Adipocyte (in vitro differentiated cells): ENCODE results near the gene CADPS2.
A peak's percentile ranks its signal among the peaks of the same experiment; 100 is the strongest.

ENCODE experiments used
- DNase-seq: peaks from one replicate; pipeline ENCODE4 v3.0.0-alpha.2; 2015; ENCODE audit warnings: low read depth
- H3K27me3 ChIP-seq: replicated peaks from 2 replicates; pipeline ENCODE4 v1.7.0; 2013; ENCODE audit warnings: mild to moderate bottlenecking, low read length, moderate library complexity; ENCODE audit not compliant: control insufficient read depth, insufficient read depth
- H3K36me3 ChIP-seq: 2 replicates; pipeline ENCODE4 v1.7.0; 2013; ENCODE audit warnings: low read length, mild to moderate bottlenecking, moderate library complexity; ENCODE audit not compliant: control insufficient read depth, insufficient read depth, severe bottlenecking
- H3K4me1 ChIP-seq: 2 replicates; pipeline ENCODE4 v1.7.0; 2013; ENCODE audit warnings: mild to moderate bottlenecking, low read length, moderate library complexity; ENCODE audit not compliant: control insufficient read depth, insufficient read depth
- H3K4me3 ChIP-seq: 2 replicates; pipeline ENCODE4 v1.7.0; 2013; ENCODE audit warnings: mild to moderate bottlenecking, low read length, moderate library complexity
- H3K9ac ChIP-seq: 2 replicates; pipeline ENCODE4 v1.7.0; 2013; ENCODE audit warnings: mild to moderate bottlenecking, low read length, moderate library complexity
- H3K9me3 ChIP-seq: 2 replicates; pipeline ENCODE4 v1.7.0; 2013; ENCODE audit warnings: mild to moderate bottlenecking, low read length, moderate library complexity; ENCODE audit not compliant: control insufficient read depth

CADPS2 gene

DNA sequence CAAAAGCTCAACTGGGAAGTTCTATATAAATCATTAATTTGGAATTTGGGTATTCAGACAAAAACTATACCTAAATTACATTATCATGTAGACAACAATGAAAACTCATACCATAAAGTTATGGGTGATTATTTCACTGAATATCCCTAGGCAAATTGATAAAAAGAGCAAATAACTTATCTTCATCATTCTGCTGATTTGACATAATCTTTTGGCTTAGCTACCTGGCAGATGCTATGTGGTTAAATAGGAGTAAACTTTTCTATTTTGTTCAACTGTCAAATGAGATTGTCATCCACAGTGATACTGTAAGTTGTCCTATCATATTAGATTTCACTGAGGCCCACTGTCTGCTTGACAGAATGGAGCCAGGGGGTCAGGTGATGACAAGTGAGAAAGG is 432.8 kb downstream of the CADPS2 start:
- Histone ChIP-seq H3K36me3 (no peaks in the 10 kb centered on the region), H3K4me1 (no peaks in the 10 kb centered on the region)

DNA sequence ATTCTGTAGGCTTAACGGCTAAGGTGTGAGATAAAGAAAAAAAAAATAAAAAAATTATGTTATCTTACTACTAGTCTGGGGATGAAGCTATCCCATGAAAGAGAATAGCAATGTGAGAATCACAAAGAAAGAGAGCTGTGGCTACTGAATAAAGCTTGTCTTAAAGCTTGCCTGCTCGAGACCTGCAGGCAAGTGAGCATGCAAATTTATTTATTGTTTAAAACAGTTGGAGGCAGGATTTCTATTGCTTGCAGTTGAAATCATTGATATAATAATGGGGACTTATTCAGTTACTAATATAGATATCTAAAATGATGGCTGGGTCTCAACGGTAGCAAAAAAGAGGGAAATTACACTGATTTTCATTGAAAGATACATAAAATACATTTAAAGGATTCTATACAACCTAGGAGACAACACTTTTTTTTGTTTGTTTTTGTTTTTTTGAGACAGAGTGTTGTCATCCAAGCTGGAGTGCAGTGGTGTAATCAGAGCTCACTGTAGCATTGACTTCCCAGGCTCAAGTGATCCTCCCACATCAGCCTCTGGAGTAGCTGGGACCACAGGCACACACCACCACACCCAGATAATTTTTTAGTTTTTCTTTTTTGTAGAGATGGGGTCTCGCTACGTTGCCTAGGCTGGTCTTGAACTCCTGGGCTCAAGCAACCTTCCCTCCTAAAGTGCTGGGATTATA is 437.2 kb downstream of the CADPS2 start:
- Histone ChIP-seq H3K9ac (no peak overlapping the region), H3K4me3 (no peak overlapping the region), H3K9me3 (no peaks in the 10 kb centered on the region), H3K27me3 (no peaks in the 10 kb centered on the region), H3K4me1 (no peaks in the 10 kb centered on the region), H3K36me3 (no peaks in the 10 kb centered on the region)
- no peak for DNase-seq

More for the DNA sequence above, 432.8 kb downstream of the CADPS2 start:
- Histone ChIP-seq H3K4me3 (no peak overlapping the region), H3K9ac (no peak overlapping the region), H3K9me3 (no peaks in the 10 kb centered on the region), H3K27me3 (no peaks in the 10 kb centered on the region)
- DNase-seq = no peak

DNA sequence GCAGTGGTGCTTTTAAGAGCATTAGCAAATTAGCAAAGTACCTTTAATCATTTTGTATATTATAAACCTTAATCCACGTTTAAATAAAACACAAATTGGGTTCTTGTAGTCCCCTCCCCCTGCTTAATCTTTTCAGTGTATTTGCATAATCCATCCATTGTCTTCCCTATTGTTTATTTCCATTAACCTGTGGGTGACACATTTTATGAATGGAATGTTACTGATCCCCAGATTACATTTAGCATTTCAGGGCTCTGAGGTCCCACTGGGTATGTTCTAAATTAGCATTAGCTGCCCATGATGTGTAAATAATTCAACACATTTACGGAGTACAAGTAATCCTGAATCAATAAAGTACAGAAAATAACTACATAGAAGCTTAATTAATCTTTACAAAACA is 443.3 kb downstream of the CADPS2 start:
- no peak for DNase-seq
- Histone ChIP-seq H3K9ac (no peak overlapping the region), H3K9me3 (no peaks in the 10 kb centered on the region), H3K36me3 (no peaks in the 10 kb centered on the region), H3K27me3 (no peaks in the 10 kb centered on the region), H3K4me1 (no peaks in the 10 kb centered on the region), H3K4me3 (no peak overlapping the region)

DNA sequence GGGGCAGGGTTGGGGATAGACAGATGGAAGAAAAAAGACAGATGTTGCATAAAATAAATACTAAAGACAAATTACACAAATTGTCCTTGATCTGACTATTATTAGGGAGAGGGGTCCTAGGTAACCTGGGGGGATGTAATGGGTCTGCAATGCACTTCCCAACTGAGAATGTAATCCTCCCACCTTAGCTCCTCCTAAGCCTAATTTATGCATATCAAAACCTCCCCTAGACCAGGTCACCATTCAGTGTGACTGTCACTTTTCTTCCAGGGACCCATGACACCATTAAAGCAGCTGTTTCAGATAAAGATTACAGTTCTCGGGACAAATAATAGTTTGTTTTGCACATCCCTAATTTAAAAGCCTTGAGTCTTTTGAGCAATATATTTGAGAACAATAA is 447.8 kb downstream of the CADPS2 start:
- no peaks in the 10 kb centered on the region for H3K27me3 ChIP-seq
- H3K4me1 ChIP-seq = no peaks in the 10 kb centered on the region
- no peak overlapping the region for H3K9ac ChIP-seq
- H3K9me3 ChIP-seq = no peaks in the 10 kb centered on the region
- H3K36me3 ChIP-seq = no peaks in the 10 kb centered on the region
- H3K4me3 ChIP-seq = no peak overlapping the region
- no peak for DNase-seq

DNA sequence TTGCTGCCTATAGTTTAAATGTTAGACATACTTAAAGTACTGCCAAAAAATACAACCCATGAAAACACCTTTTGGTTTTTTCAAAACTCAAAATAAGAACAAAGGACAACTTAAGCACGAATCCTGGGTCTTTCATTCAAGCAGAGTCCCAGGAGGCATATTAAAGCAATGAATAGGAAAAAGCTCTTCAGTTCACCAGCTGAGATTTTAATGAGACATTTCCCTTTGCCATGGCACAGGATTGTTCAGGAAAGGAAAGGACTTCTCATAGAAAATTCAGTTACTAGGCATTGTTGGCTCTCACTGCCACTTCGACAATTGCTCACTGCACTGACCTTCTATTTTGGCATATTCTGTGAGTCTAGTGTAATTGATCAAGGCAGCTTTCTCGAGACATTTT is 448.3 kb downstream of the CADPS2 start:
- no peaks in the 10 kb centered on the region for H3K27me3 ChIP-seq
- no peaks in the 10 kb centered on the region for H3K9me3 ChIP-seq
- no peak overlapping the region for H3K9ac ChIP-seq
- no peaks in the 10 kb centered on the region for H3K4me1 ChIP-seq
- H3K4me3 ChIP-seq = no peak overlapping the region
- no peaks in the 10 kb centered on the region for H3K36me3 ChIP-seq
- no peak for DNase-seq

DNA sequence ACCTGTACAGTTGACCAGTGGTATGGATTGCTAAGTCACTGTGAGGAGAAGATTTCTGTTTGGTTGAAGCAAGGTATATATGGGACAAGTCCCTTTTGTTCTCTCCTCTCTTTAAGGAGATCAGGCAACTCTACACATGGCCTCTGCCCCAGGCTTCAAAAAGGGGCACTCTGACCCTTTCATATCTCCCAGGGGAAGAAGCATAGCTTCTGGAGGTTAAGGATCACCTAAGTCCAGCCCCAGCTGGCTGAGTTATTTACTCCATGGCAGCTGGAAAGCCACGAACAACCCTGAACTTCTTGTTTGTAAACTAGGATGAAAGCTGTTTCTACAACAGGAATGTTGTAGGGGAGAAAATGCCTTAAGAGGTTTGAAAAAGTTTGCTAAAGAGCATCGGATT is 452.5 kb downstream of the CADPS2 start:
- no peak for DNase-seq
- Histone ChIP-seq H3K9ac (no peak overlapping the region), H3K36me3 (no peaks in the 10 kb centered on the region), H3K4me3 (no peak overlapping the region), H3K9me3 (no peaks in the 10 kb centered on the region), H3K27me3 (no peaks in the 10 kb centered on the region), H3K4me1 (peaks cover 12% of the 10 kb centered on the region)

DNA sequence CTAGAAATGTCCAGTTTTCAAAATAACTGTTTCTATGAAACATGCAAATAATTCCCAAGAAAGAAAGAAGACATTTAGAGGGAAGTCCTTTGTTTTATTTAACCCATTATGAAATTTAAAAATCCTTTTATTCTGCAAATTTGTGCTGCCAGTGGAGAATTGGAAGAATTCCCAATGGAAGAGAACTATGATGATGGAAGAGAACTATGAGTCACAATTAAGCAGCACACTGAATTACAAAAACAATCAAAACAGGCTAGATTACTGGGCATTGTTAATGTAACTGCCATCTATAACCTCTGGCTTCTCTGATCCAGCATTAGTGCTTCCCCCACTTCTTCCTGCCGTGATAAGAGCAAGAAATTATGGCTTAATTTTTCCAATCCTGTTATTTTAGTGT is 455.6 kb downstream of the CADPS2 start:
- H3K4me1 ChIP-seq = peaks cover 12% of the 10 kb centered on the region
- H3K9ac ChIP-seq = no peak overlapping the region
- no peaks in the 10 kb centered on the region for H3K36me3 ChIP-seq
- no peaks in the 10 kb centered on the region for H3K9me3 ChIP-seq
- H3K27me3 ChIP-seq = no peaks in the 10 kb centered on the region
- DNase-seq = peak; percentile 53
- no peak overlapping the region for H3K4me3 ChIP-seq

DNA sequence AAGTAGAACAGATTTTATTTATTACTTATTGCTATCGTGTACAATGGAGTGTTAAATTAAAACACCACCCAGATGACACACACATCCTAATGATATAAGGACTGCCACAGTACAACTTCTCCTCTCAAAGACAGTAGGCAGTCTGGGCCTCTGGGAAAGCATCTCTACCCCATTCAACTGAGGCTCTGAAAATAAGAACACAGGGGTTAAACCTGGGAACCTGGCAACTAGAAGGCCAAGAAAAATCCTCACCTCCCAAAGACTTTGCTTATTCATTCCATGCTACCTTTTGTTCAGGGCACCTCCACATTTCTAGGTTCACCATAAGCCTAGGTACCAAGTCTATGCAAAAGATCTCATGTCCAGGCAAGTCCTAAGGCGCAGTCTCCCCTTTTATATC is 456.3 kb downstream of the CADPS2 start:
- no peak for DNase-seq
- no peak overlapping the region for H3K9ac ChIP-seq
- H3K4me3 ChIP-seq = no peak overlapping the region
- H3K9me3 ChIP-seq = no peaks in the 10 kb centered on the region
- H3K27me3 ChIP-seq = no peaks in the 10 kb centered on the region
- H3K4me1 ChIP-seq = peaks cover 12% of the 10 kb centered on the region
- H3K36me3 ChIP-seq = no peaks in the 10 kb centered on the region

DNA sequence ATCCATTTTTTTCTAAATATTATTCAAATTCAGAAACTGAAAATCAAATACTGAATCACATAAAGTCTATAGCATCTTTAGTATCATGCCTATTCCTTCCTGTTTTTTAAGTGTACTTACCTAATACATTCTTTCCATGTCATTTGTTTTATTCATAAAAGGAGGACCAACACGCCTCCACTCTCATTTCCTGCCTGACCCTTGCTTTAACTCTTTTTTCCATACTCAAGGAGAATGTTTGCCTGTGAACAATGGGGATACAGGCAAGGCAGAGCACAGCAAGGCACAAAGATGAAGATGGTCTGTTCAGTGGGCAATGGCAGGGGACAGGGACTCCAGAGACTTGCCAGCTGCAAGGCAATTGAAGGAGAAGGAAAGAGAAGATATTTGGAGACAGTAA is 460.5 kb downstream of the CADPS2 start:
- peaks cover 7% of the 10 kb centered on the region for H3K4me1 ChIP-seq
- H3K36me3 ChIP-seq = no peaks in the 10 kb centered on the region
- H3K9ac ChIP-seq = no peak overlapping the region
- no peaks in the 10 kb centered on the region for H3K27me3 ChIP-seq
- no peaks in the 10 kb centered on the region for H3K9me3 ChIP-seq
- H3K4me3 ChIP-seq = no peak overlapping the region
- DNase-seq = no peak

DNA sequence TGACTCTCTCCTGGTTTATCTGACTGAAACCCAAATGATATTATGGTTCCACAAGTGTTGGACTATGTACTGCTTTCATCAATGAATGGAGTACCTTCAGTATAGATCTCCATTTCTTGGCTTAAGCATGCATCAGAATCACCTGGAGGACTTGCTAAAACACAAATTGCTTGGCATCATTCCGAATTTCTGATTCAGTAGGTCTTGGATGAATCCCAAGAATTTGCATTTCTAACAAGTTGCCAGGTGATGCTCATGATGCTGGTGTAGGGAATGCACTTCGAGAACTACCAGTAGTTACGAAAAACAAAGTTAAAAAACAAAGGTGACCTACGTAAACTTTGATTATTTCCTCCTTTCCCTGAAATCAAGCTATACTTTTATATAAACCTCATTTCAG is 462.7 kb downstream of the CADPS2 start:
- Histone ChIP-seq H3K4me3 (no peak overlapping the region), H3K27me3 (no peaks in the 10 kb centered on the region), H3K36me3 (no peaks in the 10 kb centered on the region), H3K4me1 (no peaks in the 10 kb centered on the region), H3K9me3 (no peaks in the 10 kb centered on the region), H3K9ac (no peak overlapping the region)
- no peak for DNase-seq

DNA sequence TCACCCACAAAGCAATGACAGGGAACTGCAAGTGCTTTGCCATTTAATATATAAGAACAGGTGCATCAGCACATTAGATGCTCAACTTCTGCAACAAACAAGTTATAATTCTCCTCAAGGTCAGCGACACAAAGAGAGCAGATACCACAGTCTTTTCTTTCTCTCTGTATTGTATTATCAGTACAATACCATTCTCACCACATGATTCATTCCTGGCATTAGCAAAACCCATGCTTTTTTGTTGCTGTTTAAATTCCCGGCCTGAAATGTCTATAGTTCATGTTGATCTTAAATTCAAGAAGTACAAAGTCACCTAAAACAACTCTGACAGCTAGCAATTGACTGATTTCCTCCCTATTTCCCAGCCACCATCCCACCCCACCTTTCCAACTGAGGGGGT is 469.9 kb downstream of the CADPS2 start:
- no peaks in the 10 kb centered on the region for H3K9me3 ChIP-seq
- peak; percentile 41 for DNase-seq
- H3K36me3 ChIP-seq = no peaks in the 10 kb centered on the region
- peaks cover 5% of the 10 kb centered on the region for H3K4me1 ChIP-seq
- H3K4me3 ChIP-seq = no peak overlapping the region
- no peak overlapping the region for H3K9ac ChIP-seq
- no peaks in the 10 kb centered on the region for H3K27me3 ChIP-seq

DNA sequence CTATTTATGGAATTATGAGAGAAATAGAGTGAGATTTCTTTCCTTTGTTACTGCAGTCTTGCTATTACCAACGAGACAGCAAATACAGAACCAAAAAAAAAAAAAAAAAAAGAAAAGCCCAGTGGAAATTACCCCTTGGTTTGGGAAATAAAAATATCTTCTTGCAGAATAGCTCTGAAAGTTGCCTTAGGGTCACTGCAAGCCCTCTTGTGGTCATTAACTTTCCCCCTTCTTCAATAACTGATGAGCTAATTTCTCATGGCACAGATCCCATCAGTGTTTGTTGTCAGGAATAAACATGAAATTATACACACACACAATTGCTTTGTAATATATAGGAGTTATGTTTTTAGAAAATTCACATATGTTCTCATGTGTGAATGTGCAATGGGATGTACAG is 470.8 kb downstream of the CADPS2 start:
- no peak for DNase-seq
- H3K9ac ChIP-seq = no peak overlapping the region
- no peaks in the 10 kb centered on the region for H3K9me3 ChIP-seq
- H3K27me3 ChIP-seq = no peaks in the 10 kb centered on the region
- H3K4me1 ChIP-seq = peaks cover 5% of the 10 kb centered on the region
- no peak overlapping the region for H3K4me3 ChIP-seq
- H3K36me3 ChIP-seq = no peaks in the 10 kb centered on the region
